OCI-LY3 (cell line): ENCODE data around the gene LIFR.

ENCODE experiments used
- H2AFZ ChIP-seq: fragments of 200-600, 300-600 bp; shearing (Covaris generic); 2 replicates; pipeline ENCODE4 v1.6.0; 2014; ENCODE audit warnings: antibody characterized with exemption, low read depth, low read length
- H3K27ac ChIP-seq: fragments of 200-600, 300-600 bp; sonication (generic); 2 replicates; pipeline ENCODE4 v1.5.1; 2014; ENCODE audit warnings: mild to moderate bottlenecking, low read length, moderate library complexity, mixed read lengths
- H3K27me3 ChIP-seq: fragments of 200-600, 300-600 bp; sonication (generic); 2 replicates; pipeline ENCODE4 v1.6.1; 2014; ENCODE audit warnings: low read depth, low read length, mixed read lengths
- H3K36me3 ChIP-seq: fragments of 200-600, 300-600 bp; sonication (generic); replicated peaks from 2 replicates; pipeline ENCODE3; 2014; ENCODE audit warnings: low read depth, low read length, mixed read lengths
- H3K4me1 ChIP-seq: fragments of 300-600, 200-600 bp; sonication (generic); 2 replicates; pipeline ENCODE4 v1.6.1; 2014; ENCODE audit warnings: low read length, mixed read lengths
- H3K4me2 ChIP-seq: fragments of 200-600, 300-600 bp; sonication (generic); 2 replicates; pipeline ENCODE4 v1.6.1; 2014; ENCODE audit warnings: low read length, mixed read lengths
- H3K4me3 ChIP-seq: fragments of 300-600, 200-600 bp; sonication (generic); 2 replicates; pipeline ENCODE4 v1.5.1; 2014; ENCODE audit warnings: antibody characterized with exemption, mild to moderate bottlenecking, low read length, moderate library complexity
- H3K79me2 ChIP-seq: fragments of 300-600, 200-600 bp; shearing (Covaris generic); 2 replicates; pipeline ENCODE4 v1.6.1; 2014; ENCODE audit warnings: mild to moderate bottlenecking, low read length, mixed read lengths
- H3K9ac ChIP-seq: fragments of 300-600, 200-600 bp; shearing (Covaris generic); 2 replicates; pipeline ENCODE4 v1.6.0; 2014; ENCODE audit warnings: mild to moderate bottlenecking, low read length, moderate library complexity
- H3K9me3 ChIP-seq: fragments of 200-600, 300-600 bp; shearing (Covaris generic); 2 replicates; pipeline ENCODE4 v1.6.1; 2014; ENCODE audit warnings: low read length, mixed read lengths; ENCODE audit not compliant: insufficient read depth
- H4K20me1 ChIP-seq: fragments of 200-600, 300-600 bp; sonication (generic); 2 replicates; pipeline ENCODE4 v1.6.1; 2016; ENCODE audit warnings: low read length, mixed read lengths; ENCODE audit not compliant: insufficient read depth
- EZH2phosphoT487 ChIP-seq: fragments of 200-600 bp; shearing (Covaris generic); IDR thresholded peaks from 2 replicates; pipeline ENCODE4 v1.6.1; 2018; ENCODE audit warnings: antibody characterized with exemption, mixed run types, low read depth
- TF ChIP-seq, protein P1 (sequence below): fragments of 200-600, 300-600 bp; sonication (generic); IDR thresholded peaks from 2 replicates; pipeline ENCODE4 v1.5.1; 2014; ENCODE audit warnings: antibody characterized with exemption, low read length, low read depth

The LIFR gene

DNA sequence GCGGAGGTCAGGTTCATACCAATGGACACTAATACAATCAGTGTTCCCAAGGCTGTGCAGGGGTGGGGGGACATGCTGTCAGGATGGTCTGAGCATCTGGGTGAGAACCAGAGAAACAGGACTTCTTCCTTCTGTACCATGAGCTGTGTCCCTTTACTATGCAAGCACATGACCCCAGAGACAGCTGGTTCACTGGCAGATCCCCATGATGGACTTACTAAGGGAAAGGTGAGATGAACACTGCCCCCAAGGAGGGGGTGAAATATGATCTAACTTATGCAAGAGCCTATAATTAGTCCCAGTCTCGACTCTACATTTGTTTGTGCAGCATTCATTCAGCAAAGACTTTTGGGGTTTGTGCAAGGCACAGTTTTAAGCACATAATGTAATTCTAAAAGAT, 91.4 kb downstream of the LIFR start:
- no peak overlapping the region for H3K9ac ChIP-seq
- H3K4me2 ChIP-seq = no peak overlapping the region
- TF ChIP-seq EZH2phosphoT487 = no peak
- TF ChIP-seq, protein P1, sequence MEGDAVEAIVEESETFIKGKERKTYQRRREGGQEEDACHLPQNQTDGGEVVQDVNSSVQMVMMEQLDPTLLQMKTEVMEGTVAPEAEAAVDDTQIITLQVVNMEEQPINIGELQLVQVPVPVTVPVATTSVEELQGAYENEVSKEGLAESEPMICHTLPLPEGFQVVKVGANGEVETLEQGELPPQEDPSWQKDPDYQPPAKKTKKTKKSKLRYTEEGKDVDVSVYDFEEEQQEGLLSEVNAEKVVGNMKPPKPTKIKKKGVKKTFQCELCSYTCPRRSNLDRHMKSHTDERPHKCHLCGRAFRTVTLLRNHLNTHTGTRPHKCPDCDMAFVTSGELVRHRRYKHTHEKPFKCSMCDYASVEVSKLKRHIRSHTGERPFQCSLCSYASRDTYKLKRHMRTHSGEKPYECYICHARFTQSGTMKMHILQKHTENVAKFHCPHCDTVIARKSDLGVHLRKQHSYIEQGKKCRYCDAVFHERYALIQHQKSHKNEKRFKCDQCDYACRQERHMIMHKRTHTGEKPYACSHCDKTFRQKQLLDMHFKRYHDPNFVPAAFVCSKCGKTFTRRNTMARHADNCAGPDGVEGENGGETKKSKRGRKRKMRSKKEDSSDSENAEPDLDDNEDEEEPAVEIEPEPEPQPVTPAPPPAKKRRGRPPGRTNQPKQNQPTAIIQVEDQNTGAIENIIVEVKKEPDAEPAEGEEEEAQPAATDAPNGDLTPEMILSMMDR = no peak
- H3K4me1 ChIP-seq = no peaks in the 10 kb centered on the region
- no peaks in the 10 kb centered on the region for H3K9me3 ChIP-seq
- no peaks in the 10 kb centered on the region for H3K79me2 ChIP-seq
- H3K27ac ChIP-seq = no peak overlapping the region
- H3K4me3 ChIP-seq = no peak overlapping the region
- no peak overlapping the region for H2AFZ ChIP-seq
- peaks cover 49% of the 10 kb centered on the region for H3K27me3 ChIP-seq
- H4K20me1 ChIP-seq = peaks cover 21% of the 10 kb centered on the region; the same call in 1 of the 2 replicates
- no peaks in the 10 kb centered on the region for H3K36me3 ChIP-seq

DNA sequence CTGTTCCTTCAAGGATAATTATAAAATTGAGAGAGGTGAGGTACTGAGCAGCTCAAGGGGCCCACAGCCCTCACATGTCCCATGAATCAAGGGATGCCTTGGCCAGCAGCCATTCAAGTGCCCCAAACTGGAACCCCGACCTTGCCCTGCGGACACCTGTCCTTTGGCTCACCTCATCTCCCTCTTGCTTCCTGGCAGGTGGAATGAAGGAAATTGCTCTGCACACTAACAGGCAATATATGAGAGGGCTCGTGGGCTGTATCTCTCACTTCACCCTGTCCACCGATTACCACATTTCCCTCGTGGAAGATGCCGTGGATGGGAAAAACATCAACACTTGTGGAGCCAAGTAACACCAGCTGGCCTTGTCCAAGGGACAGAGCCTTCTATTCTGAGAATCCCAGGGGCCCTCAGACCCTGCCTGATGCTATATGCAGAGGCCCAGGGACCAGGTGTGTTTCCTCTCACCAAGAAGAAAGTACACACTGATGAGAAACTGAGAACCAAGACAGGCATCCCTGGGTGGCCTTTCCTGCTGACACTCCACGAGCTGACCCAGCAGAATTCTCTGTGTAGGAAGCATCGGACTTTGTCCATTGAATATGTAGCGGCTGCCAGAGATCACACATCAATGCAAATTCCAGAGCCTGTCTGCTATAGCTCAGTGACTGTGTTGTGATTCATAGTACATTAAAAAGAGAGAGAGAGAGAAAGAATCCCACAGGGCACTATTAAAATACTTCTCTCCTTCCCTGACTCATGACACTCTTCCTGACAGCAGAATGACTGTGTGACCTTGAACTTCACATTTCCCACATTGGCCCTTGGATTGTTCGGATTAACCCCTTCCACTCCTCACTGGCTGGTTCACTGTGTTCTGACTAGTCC, 92.6 kb downstream of the LIFR start:
- H3K4me1 ChIP-seq = no peaks in the 10 kb centered on the region
- H3K9ac ChIP-seq = no peak overlapping the region
- H3K36me3 ChIP-seq = no peaks in the 10 kb centered on the region
- H3K4me3 ChIP-seq = no peak overlapping the region
- no peak overlapping the region for H2AFZ ChIP-seq
- H3K79me2 ChIP-seq = no peaks in the 10 kb centered on the region
- H4K20me1 ChIP-seq = peaks cover 17% of the 10 kb centered on the region; the same call in 1 of the 2 replicates
- TF ChIP-seq EZH2phosphoT487 = no peak
- TF ChIP-seq, protein P1 = no peak
- H3K27ac ChIP-seq = no peak overlapping the region
- no peaks in the 10 kb centered on the region for H3K9me3 ChIP-seq
- H3K4me2 ChIP-seq = no peak overlapping the region
- peaks cover 60% of the 10 kb centered on the region for H3K27me3 ChIP-seq

DNA sequence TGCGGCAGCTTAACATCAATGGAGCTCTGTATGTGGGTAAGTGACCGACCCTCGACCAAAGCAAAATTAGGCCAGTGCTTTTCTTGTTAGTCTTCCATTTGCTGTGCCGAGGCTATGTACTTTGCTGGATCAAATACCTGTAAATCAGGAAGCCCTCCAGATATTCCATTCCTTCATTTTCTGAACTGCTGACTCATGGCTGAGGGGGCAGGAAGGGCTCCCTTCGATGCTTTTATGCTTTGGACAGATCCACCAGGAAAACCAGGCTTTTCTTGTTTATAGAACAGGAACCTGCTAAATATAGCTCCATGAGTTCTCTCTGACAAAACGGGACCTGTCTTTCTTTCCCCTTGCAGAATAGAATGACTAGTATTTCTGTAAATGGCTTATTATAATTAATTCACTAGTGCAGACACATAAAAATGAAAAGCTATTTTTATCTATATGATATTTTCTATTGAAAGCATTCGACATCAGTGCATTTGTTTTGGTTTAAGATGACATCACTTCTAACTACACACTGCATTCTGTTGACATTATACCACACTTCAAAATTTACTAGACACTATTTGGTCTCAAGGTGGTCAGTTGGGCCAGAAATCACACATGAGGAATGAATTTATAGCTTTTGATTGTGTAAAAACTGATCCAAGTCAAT, 93.3 kb downstream of the LIFR start:
- Histone ChIP-seq H3K9me3 (no peaks in the 10 kb centered on the region), H3K4me2 (no peak overlapping the region), H3K79me2 (no peaks in the 10 kb centered on the region), H3K27ac (no peak overlapping the region), H3K27me3 (peaks cover 68% of the 10 kb centered on the region), H3K4me1 (no peaks in the 10 kb centered on the region), H4K20me1 (peaks cover 11% of the 10 kb centered on the region; the same call in 1 of the 2 replicates), H3K9ac (no peak overlapping the region), H3K36me3 (no peaks in the 10 kb centered on the region), H3K4me3 (no peak overlapping the region), H2AFZ (no peak overlapping the region)
- TF ChIP-seq, protein P1 = no peak
- no peak for TF ChIP-seq EZH2phosphoT487

DNA sequence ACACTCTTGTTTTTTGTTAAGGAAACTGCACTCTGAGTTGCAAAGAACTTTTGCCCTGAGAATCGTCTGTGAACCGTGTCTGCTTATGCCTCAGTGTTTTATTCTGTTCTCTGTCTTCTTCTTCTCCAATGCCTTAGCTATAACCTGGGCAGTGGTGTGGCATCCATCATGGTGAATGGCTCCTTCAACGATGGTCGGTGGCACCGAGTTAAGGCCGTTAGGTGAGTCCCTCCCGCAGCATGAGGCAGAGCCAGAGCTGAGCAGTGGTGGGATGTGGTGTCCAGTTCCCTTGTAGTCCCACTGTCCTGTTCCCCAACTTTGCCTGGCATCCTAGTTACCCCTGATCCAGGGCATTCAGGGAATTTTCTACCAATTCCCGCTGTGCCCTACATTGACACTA, 98.3 kb downstream of the LIFR start:
- Histone ChIP-seq H3K36me3 (no peaks in the 10 kb centered on the region), H3K27ac (no peak overlapping the region), H3K79me2 (no peaks in the 10 kb centered on the region), H2AFZ (no peak overlapping the region), H3K4me1 (peaks cover 7% of the 10 kb centered on the region), H4K20me1 (peaks cover 39% of the 10 kb centered on the region), H3K4me3 (no peak overlapping the region), H3K9ac (no peak overlapping the region), H3K9me3 (no peaks in the 10 kb centered on the region), H3K27me3 (peaks cover 79% of the 10 kb centered on the region), H3K4me2 (no peak overlapping the region)
- TF ChIP-seq, protein P1 = no peak
- no peak for TF ChIP-seq EZH2phosphoT487
